GM19452 (cell line): Measurements from ENCODE around the gene DUSP3.

Experiments used
- ATAC-seq: cut with Tn5 transposase; IDR thresholded peaks from one replicate; pipeline ENCODE4 v1.9.1; 2021; ENCODE audit not compliant: unreplicated experiment

Gene DUSP3

GRCh38 chr17:43778337-43779144 is at the start of gene DUSP3:
Gene DUSP3, minus strand, starts transcription at chr17:43778977. Its CDS starts 53 bp downstream, at chr17:43778924.
- peak; percentile 82 for ATAC-seq

- ATAC-seq: no peak
Measured at GRCh38 chr17:43827596-43827995, 48.8 kb upstream of the DUSP3 start.

- ATAC-seq: no peak
Measured at GRCh38 chr17:43826206-43826605, 47.4 kb upstream of the DUSP3 start.

- no peak for ATAC-seq
Measured at GRCh38 chr17:43825567-43825966, 46.8 kb upstream of the DUSP3 start.

- no peak for ATAC-seq
Measured at GRCh38 chr17:43823350-43824084, 44.7 kb upstream of the DUSP3 start.

- no peak for ATAC-seq
Measured at GRCh38 chr17:43822570-43823190, 43.9 kb upstream of the DUSP3 start.

- ATAC-seq: no peak
Measured at GRCh38 chr17:43820759-43821158, 42.0 kb upstream of the DUSP3 start.

- ATAC-seq: no peak
Measured at GRCh38 chr17:43818966-43819365, 40.2 kb upstream of the DUSP3 start.

GRCh38 chr17:43817826-43818225 is 39.0 kb upstream of the DUSP3 start:
- no peak for ATAC-seq

- ATAC-seq: no peak
Measured at GRCh38 chr17:43816336-43817320, 37.9 kb upstream of the DUSP3 start.

- ATAC-seq: no peak
Measured at GRCh38 chr17:43814714-43815113, 35.9 kb upstream of the DUSP3 start.

- ATAC-seq: no peak
Measured at GRCh38 chr17:43814026-43814425, 35.2 kb upstream of the DUSP3 start.

- no peak for ATAC-seq
Measured at GRCh38 chr17:43813386-43813785, 34.6 kb upstream of the DUSP3 start.

GRCh38 chr17:43812396-43813265 is 33.9 kb upstream of the DUSP3 start:
- no peak for ATAC-seq

- no peak for ATAC-seq
Measured at GRCh38 chr17:43810823-43811222, 32.0 kb upstream of the DUSP3 start.

GRCh38 chr17:43810226-43810715 is 31.5 kb upstream of the DUSP3 start:
- ATAC-seq: no peak

GRCh38 chr17:43809121-43809520 is 30.3 kb upstream of the DUSP3 start:
- no peak for ATAC-seq

- ATAC-seq: no peak
Measured at GRCh38 chr17:43808076-43808475, 29.3 kb upstream of the DUSP3 start.

GRCh38 chr17:43805117-43805516 is 26.3 kb upstream of the DUSP3 start:
- ATAC-seq: no peak

GRCh38 chr17:43803758-43804157 is 25.0 kb upstream of the DUSP3 start:
- no peak for ATAC-seq
